HepG2 (cell line): ENCODE results near the gene SUMO4. TPM values are rescaled to one million over a fixed set of nuclear protein-coding genes. Genes with fewer than 3 reads are reported as not detected.

ENCODE experiments used
- ATF3 ChIP-seq: sonication (generic); formaldehyde crosslinking; IDR thresholded peaks from 2 replicates; pipeline ENCODE4 v1.4.0; 2020; ENCODE audit warnings: missing genetic modification reagents
- BRD4 ChIP-seq: sonication (generic); formaldehyde crosslinking; IDR thresholded peaks from 2 replicates; pipeline ENCODE4 v1.4.0; 2020; ENCODE audit warnings: missing genetic modification reagents
- DMTF1 ChIP-seq: sonication (generic); formaldehyde crosslinking; IDR thresholded peaks from 2 replicates; pipeline ENCODE4 v1.4.0; 2020; ENCODE audit warnings: mild to moderate bottlenecking, missing genetic modification reagents
- DR1 ChIP-seq: sonication (generic); formaldehyde crosslinking; IDR thresholded peaks from 2 replicates; pipeline ENCODE4 v1.8.0; 2021; ENCODE audit warnings: mild to moderate bottlenecking, missing genetic modification reagents, inconsistent platforms
- EP300 ChIP-seq, 3 experiments: sonication (generic) in 1 of 3; formaldehyde crosslinking in 1 of 3; IDR thresholded peaks; 2 replicates each; pipeline versions ENCODE4 v1.5.1 to v1.6.1; 2011 to 2020; ENCODE audit warnings: low read depth in 2 of 3, low read length in 2 of 3, borderline replicate concordance in 1 of 3, improper control_type of control experiment in 1 of 3, mild to moderate bottlenecking in 1 of 3, missing genetic modification reagents in 1 of 3, moderate library complexity in 1 of 3
- ISL2 ChIP-seq: sonication (generic); formaldehyde crosslinking; IDR thresholded peaks from 2 replicates; pipeline ENCODE4 v1.5.0; 2020; ENCODE audit warnings: missing genetic modification reagents
- NCOR1 ChIP-seq: fragments of 200-600 bp; sonication (generic); IDR thresholded peaks from 2 replicates; pipeline ENCODE4 v1.7.0; 2017; ENCODE audit warnings: antibody characterized with exemption, low read length, borderline replicate concordance
- PCBP2 ChIP-seq: fragments of 200-400 bp; formaldehyde crosslinking; optimal IDR thresholded peaks from 2 replicates; pipeline ENCODE3; 2018; ENCODE audit warnings: low read length, low read depth; ENCODE audit not compliant: poor library complexity, severe bottlenecking
- STAT5B ChIP-seq: sonication (generic); formaldehyde crosslinking; IDR thresholded peaks from 2 replicates; pipeline ENCODE4 v1.4.0; 2020; ENCODE audit warnings: missing genetic modification reagents
- ZGPAT ChIP-seq: IDR thresholded peaks from 2 replicates; pipeline ENCODE4 v1.6.1; 2016; ENCODE audit warnings: mild to moderate bottlenecking
- ZNF276 ChIP-seq: sonication (generic); formaldehyde crosslinking; IDR thresholded peaks from 2 replicates; pipeline ENCODE4 v1.4.0; 2020; ENCODE audit warnings: mild to moderate bottlenecking, low read depth, missing genetic modification reagents
- ZNF484 ChIP-seq: sonication (generic); formaldehyde crosslinking; IDR thresholded peaks from 2 replicates; pipeline ENCODE4 v1.5.1; 2020; ENCODE audit warnings: mild to moderate bottlenecking, low read depth, missing genetic modification reagents, borderline replicate concordance
- ZNF501 ChIP-seq: sonication (generic); formaldehyde crosslinking; IDR thresholded peaks from 2 replicates; pipeline ENCODE4 v1.5.1; 2020; ENCODE audit warnings: mild to moderate bottlenecking, moderate library complexity, missing genetic modification reagents
- ZNF574 ChIP-seq: sonication (generic); formaldehyde crosslinking; IDR thresholded peaks from 2 replicates; pipeline ENCODE4 v1.4.0; 2020; ENCODE audit warnings: missing genetic modification reagents
- ZNF598 ChIP-seq: sonication (generic); formaldehyde crosslinking; IDR thresholded peaks from 2 replicates; pipeline ENCODE4 v1.5.1; 2020; ENCODE audit warnings: mild to moderate bottlenecking, missing genetic modification reagents, borderline replicate concordance
- ZNF616 ChIP-seq: sonication (generic); formaldehyde crosslinking; IDR thresholded peaks from 2 replicates; pipeline ENCODE4 v1.5.0; 2020; ENCODE audit warnings: low read depth, mild to moderate bottlenecking, missing genetic modification reagents
- ZNF629 ChIP-seq: sonication (generic); formaldehyde crosslinking; conservative IDR thresholded peaks from 2 replicates; pipeline ENCODE4 v1.5.0; 2020; ENCODE audit warnings: missing genetic modification reagents
- ZNF747 ChIP-seq: sonication (generic); formaldehyde crosslinking; IDR thresholded peaks from 2 replicates; pipeline ENCODE4 v1.8.1; 2023; ENCODE audit warnings: missing genetic modification reagents, mild to moderate bottlenecking, borderline replicate concordance
- polyA plus RNA-seq, 8 experiments: library from polyadenylated mRNA; depleted of rRNA in 3 of 8; stranded (reverse) in 7 of 8; unstranded in 1 of 8; fragments of >200 nt; fragmentation: Illumina TruSeq in 4 of 8; extraction: Trizol in 4 of 8; gene quantifications; 2 replicates each; pipeline versions ENCODE4 v1.2.1 to v1.2.3, GENCODE V29; 2011 to 2016; ENCODE audit warnings: low read depth in 4 of 8, missing spikeins in 1 of 8, mixed read lengths in 1 of 8; ENCODE audit not compliant: insufficient read depth in 1 of 8
- total RNA-seq, 5 experiments: library from RNA; depleted of rRNA; stranded (reverse); fragments of >200 nt; fragmentation: Illumina TruSeq; extraction: Trizol; gene quantifications; 2 replicates each; pipeline ENCODE4 v1.2.3, GENCODE V29; 2016; ENCODE audit warnings: low read depth in 1 of 5

SUMO4 gene
- total and polyA plus RNA-seq, 2 of the 13 experiments (the other 11 are each of a cell fraction or from before 2014, with no cell fraction given) = 0.22 to 1.2 TPM

- TF ChIP-seq DR1 (CRISPR knock-in tag) = no peak
- TF ChIP-seq EP300 (IDR thresholded peaks at IDR 0.05; ENCODE audit: low read depth in 2 of 2, low read length in 2 of 2) = no peak
- TF ChIP-seq EP300 (CRISPR knock-in tag; IDR thresholded peaks at IDR 0.05; ENCODE audit: borderline replicate concordance) = no peak
- peak; percentile 61; the same call in 1 of the 2 replicates for TF ChIP-seq BRD4 (CRISPR knock-in tag)
- TF ChIP-seq NCOR1 = no peak
- peak; percentile 65; the same call in 1 of the 2 replicates for TF ChIP-seq ZNF276 (CRISPR knock-in tag)
- TF ChIP-seq ISL2 (CRISPR knock-in tag) = 0 out of 2 replicates have a peak, but pooled peaks have one; percentile 36
- no peak for TF ChIP-seq ZNF747 (CRISPR knock-in tag)
- no peak for TF ChIP-seq ZGPAT
- no peak for TF ChIP-seq ZNF484
- TF ChIP-seq ZNF629 (CRISPR knock-in tag) = no peak
- TF ChIP-seq ZNF574 = 0 out of 2 replicates have a peak, but pooled peaks have one; percentile 44
- TF ChIP-seq DMTF1 = 0 out of 2 replicates have a peak, but pooled peaks have one; percentile 51
- no peak for TF ChIP-seq ZNF598 (CRISPR knock-in tag)
- TF ChIP-seq ATF3 = no peak
- TF ChIP-seq ZNF616 (CRISPR knock-in tag) = no peak
- TF ChIP-seq ZNF501 (CRISPR knock-in tag) = peak; percentile 37; the same call in 1 of the 2 replicates
- TF ChIP-seq PCBP2 = no peak
- TF ChIP-seq STAT5B = no peak
These were observed 40.9 kb downstream of the SUMO4 start (continued) for GRCh38 chr6:149440735-149441671.
